Breast epithelium (tissue), 3 donors: Measurements from ENCODE around the gene LRIG2.

Experiments used
- POLR2A ChIP-seq: fragments of 450-650 bp; IDR thresholded peaks from one replicate; pipeline ENCODE4 v1.6.1; 2016; ENCODE audit warnings: antibody characterized with exemption, mild to moderate bottlenecking, moderate library complexity
- TF ChIP-seq, protein P1 (sequence below), 3 donors: fragments of 450-650 bp; IDR thresholded peaks; one replicate each; pipeline ENCODE4 v1.5.1; 2016 to 2017; ENCODE audit warnings: antibody characterized with exemption in 3 of 3, mild to moderate bottlenecking in 3 of 3, moderate library complexity in 3 of 3

DNA sequence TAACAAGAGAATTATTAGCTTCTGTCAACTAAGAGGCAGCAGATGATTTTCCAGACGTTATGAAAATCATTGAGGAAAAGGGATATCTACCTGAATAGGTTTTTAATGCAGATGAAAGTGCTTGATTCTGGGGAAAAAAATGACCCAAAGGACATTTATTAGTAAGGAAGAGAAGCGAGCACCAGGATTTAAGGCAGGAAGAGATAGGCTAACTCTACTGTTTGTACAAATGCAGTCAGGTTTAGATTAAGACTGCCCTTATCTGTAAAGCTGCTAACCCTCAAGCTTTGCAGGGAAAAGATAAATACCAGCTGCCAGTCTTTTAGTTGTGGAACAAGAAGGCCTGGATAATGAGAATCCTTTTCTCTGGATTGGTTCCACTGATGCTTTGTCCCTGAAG, 33.0 kb upstream of the LRIG2 start:
- no peak for TF ChIP-seq POLR2A
- TF ChIP-seq, protein P1, sequence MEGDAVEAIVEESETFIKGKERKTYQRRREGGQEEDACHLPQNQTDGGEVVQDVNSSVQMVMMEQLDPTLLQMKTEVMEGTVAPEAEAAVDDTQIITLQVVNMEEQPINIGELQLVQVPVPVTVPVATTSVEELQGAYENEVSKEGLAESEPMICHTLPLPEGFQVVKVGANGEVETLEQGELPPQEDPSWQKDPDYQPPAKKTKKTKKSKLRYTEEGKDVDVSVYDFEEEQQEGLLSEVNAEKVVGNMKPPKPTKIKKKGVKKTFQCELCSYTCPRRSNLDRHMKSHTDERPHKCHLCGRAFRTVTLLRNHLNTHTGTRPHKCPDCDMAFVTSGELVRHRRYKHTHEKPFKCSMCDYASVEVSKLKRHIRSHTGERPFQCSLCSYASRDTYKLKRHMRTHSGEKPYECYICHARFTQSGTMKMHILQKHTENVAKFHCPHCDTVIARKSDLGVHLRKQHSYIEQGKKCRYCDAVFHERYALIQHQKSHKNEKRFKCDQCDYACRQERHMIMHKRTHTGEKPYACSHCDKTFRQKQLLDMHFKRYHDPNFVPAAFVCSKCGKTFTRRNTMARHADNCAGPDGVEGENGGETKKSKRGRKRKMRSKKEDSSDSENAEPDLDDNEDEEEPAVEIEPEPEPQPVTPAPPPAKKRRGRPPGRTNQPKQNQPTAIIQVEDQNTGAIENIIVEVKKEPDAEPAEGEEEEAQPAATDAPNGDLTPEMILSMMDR (IDR thresholded peaks at IDR 0.05): no peak
